Measurements from ENCODE around the gene BBS9. TPM values are rescaled to one million over a fixed set of nuclear protein-coding genes. Genes with fewer than 3 reads are reported as not detected.

Gene BBS9
- total and polyA plus RNA-seq, 8 donors = 2.6 to 10.8 (median 6.0) TPM

DNA sequence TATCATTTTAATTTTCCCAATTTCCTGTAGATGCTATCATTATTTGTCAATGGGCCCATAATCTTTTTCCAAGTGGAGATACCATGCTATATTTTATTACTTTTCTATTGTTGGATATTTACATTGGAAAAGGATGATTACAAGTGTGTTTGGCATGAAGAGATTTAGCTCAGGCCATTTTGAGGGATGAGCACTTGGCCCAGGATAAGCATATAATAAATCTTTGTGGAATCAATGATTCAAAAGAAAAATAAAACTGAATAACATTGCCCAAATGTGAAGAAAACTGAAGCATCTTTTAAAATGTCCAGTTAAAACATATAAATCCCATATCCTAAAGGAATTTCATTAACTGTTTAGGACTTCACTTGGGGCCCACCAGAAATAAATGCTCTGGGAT, 515.1 kb downstream of the BBS9 start:
- ATAC-seq = no peak
- Histone ChIP-seq H3K4me3 (no peak overlapping the region), H3K36me3 (no peaks in the 10 kb centered on the region), H3K27me3 (no peaks in the 10 kb centered on the region), H3K9me3 (no peaks in the 10 kb centered on the region), H3K4me1 (no peaks in the 10 kb centered on the region), H3K27ac (no peak overlapping the region)
- no peak for DNase-seq
- TF ChIP-seq, protein P1, sequence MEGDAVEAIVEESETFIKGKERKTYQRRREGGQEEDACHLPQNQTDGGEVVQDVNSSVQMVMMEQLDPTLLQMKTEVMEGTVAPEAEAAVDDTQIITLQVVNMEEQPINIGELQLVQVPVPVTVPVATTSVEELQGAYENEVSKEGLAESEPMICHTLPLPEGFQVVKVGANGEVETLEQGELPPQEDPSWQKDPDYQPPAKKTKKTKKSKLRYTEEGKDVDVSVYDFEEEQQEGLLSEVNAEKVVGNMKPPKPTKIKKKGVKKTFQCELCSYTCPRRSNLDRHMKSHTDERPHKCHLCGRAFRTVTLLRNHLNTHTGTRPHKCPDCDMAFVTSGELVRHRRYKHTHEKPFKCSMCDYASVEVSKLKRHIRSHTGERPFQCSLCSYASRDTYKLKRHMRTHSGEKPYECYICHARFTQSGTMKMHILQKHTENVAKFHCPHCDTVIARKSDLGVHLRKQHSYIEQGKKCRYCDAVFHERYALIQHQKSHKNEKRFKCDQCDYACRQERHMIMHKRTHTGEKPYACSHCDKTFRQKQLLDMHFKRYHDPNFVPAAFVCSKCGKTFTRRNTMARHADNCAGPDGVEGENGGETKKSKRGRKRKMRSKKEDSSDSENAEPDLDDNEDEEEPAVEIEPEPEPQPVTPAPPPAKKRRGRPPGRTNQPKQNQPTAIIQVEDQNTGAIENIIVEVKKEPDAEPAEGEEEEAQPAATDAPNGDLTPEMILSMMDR (IDR thresholded peaks at IDR 0.05) = no peak
- intact Hi-C loops (cut with DNase I) = no loop called here
- FAIRE-seq = no peak

DNA sequence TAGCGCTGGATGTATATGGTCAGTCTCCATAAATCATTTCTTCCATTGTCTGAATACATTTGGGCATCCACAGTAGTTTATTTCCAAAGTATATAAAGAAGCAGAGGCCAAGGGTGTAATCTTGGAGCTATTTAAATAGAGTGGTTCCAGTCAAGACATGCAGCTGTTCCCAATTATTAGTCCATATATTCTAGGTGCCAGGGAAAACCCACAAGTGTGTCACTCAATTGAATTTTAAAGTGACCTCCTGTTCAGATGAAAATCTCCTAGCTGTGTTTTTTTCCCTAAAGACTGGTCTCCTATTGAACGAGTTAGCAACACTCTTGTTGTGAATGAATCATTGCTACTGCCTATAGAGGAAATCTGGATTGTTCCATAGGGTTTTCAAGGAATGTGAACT, 515.7 kb downstream of the BBS9 start:
- DNase-seq (no peak), ATAC-seq (no peak), FAIRE-seq (no peak)
- no peaks in the 10 kb centered on the region for H3K4me1 ChIP-seq
- 79 to 89% methylated on average over 2 of the region's 2 CpGs for WGBS, 2 donors
- H3K9me3 ChIP-seq = no peaks in the 10 kb centered on the region
- no peak overlapping the region for H3K4me3 ChIP-seq
- no peak overlapping the region for H3K27ac ChIP-seq
- TF ChIP-seq, protein P1 (IDR thresholded peaks at IDR 0.05) = no peak
- no peaks in the 10 kb centered on the region for H3K27me3 ChIP-seq
- no peaks in the 10 kb centered on the region for H3K36me3 ChIP-seq
- intact Hi-C loops (cut with DNase I) = no loop called here

DNA sequence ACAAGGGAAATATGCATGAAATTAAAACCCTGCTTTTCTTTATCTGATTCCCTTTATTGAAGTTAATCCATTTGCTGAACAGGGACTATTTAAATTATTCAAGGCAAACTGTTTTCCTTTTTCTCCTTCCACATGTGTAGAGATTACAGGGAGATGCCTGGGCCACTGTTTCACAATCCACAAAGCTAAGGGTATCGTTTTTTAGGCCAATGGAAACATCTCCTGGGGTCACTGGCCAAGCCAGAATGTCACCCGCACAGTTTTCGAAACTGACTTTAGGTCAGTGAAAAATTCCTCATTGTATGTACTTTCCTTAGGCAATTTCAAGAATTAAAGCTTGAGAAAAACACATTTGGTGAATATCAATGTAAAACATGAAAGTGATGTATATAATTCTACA, 516.8 kb downstream of the BBS9 start:
- Histone ChIP-seq H3K4me3 (no peak overlapping the region), H3K4me1 (no peaks in the 10 kb centered on the region), H3K27ac (no peak overlapping the region), H3K9me3 (no peaks in the 10 kb centered on the region), H3K27me3 (no peaks in the 10 kb centered on the region), H3K36me3 (no peaks in the 10 kb centered on the region)
- ATAC-seq (no peak), DNase-seq (no peak), FAIRE-seq (no peak)
- WGBS, 2 donors = 82 to 86% methylated on average over 3 of the region's 3 CpGs
- TF ChIP-seq, protein P1 (IDR thresholded peaks at IDR 0.05) = no peak
- intact Hi-C loops (cut with DNase I) = no loop called here

DNA sequence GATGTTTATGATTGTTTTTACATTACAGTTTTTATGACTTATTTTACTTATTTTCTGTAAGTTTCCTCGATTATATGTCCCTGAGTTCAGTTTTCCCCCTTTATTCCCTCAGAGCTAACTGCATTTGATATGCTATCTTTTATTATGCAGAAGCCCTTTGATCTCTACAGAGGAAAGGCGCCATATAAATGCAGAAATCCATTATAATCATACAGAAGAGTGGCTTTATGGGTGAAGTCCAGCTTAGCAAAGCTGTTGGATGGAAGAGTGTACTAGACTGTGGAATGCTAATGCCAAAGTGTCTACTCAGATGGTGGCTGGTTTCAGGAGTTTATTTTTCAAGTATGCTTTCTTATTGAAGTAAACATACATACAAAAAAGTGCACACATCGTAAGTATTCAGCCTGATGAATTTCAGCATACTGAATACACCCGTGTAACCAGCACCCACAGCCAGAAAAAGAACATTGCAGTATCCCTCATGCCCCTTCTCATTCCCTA, 517.6 kb downstream of the BBS9 start:
- WGBS, 2 donors = 86 to 92% methylated on average over 4 of the region's 4 CpGs
- H3K27ac ChIP-seq = no peak overlapping the region
- ATAC-seq (no peak), FAIRE-seq (no peak), DNase-seq (no peak)
- no peaks in the 10 kb centered on the region for H3K9me3 ChIP-seq
- H3K4me3 ChIP-seq = no peak overlapping the region
- H3K36me3 ChIP-seq = no peaks in the 10 kb centered on the region
- TF ChIP-seq, protein P1 (IDR thresholded peaks at IDR 0.05) = no peak
- no peaks in the 10 kb centered on the region for H3K27me3 ChIP-seq
- no peaks in the 10 kb centered on the region for H3K4me1 ChIP-seq
- intact Hi-C loops (cut with DNase I) = no loop called here

DNA sequence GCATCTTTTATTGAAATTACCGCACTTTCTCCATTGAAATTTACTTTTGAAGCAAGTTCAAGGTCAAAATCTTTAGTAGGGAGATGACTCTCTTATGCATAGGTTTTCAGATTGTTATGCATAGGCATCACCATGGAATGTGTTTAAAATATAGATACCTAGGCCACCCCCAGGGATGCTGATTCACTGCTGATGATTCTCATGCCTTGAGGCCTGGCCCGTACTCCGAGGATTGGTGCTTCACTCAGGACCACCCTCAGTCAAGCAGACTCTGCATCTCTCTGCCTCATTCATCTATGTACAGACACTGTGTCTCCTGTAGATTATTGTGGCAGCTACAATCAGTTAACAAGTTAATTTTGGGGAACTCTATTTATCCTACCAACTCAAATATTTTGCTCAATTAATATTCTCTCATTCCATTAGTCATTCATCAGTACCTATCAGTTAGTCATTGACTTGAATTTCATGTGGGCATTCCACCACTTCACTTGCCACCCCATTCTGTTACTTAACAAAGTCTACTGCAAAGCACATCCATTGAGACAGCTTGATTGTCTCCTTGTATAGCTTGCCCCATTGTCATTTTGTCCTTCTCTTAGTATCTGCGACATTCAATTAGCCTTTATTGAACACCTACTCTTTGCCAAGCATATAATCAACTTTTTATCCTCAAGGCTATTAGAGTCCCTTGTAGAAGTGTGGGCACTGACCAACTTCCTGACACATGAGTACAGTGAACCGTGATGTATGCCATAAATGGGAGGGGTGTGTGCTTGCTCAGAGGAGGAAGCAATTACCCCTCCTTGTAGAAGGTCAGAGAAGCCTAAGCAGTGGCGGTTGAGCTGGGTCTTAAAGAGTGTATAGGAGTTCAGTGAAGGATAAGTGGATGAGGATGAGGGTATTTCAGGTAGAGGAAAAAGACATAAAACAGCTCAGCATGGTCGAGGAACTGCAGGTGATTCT, 520.4 kb downstream of the BBS9 start:
- no peaks in the 10 kb centered on the region for H3K9me3 ChIP-seq
- no peaks in the 10 kb centered on the region for H3K4me1 ChIP-seq
- 90 to 93% methylated on average over 7 of the region's 7 CpGs for WGBS, 2 donors
- intact Hi-C loops (cut with DNase I) = no loop called here
- H3K27ac ChIP-seq = no peak overlapping the region
- DNase-seq = no peak
- no peak for FAIRE-seq
- ATAC-seq = no peak
- H3K4me3 ChIP-seq = no peak overlapping the region
- H3K36me3 ChIP-seq = no peaks in the 10 kb centered on the region
- TF ChIP-seq, protein P1 (IDR thresholded peaks at IDR 0.05) = no peak
- H3K27me3 ChIP-seq = no peaks in the 10 kb centered on the region

Data from pancreas (tissue), 10 donors.